Neural cell (in vitro differentiated cells): ENCODE results near the gene NGB. TPM values are rescaled to one million over a fixed set of nuclear protein-coding genes. Genes with fewer than 3 reads are reported as not detected.

ENCODE experiments used
- H2AFZ ChIP-seq: fragments of 200-600, 300-800 bp; sonication (generic), shearing (Covaris generic); 2 replicates; pipeline ENCODE4 v1.6.0; 2014; ENCODE audit warnings: low read depth, mild to moderate bottlenecking, antibody characterized with exemption, low read length, moderate library complexity
- H3F3A ChIP-seq: fragments of 200-600 bp; shearing (Covaris generic); 2 replicates; pipeline ENCODE4 v1.6.1; 2016; ENCODE audit warnings: mild to moderate bottlenecking, moderate library complexity, mixed read lengths, antibody characterized with exemption, low read length; ENCODE audit not compliant: insufficient read depth, poor library complexity, severe bottlenecking
- H3K27ac ChIP-seq: fragments of 200-600, 300-800 bp; sonication (generic), shearing (Covaris generic); 2 replicates; pipeline ENCODE4 v1.5.1; 2014; ENCODE audit warnings: mild to moderate bottlenecking, low read length, moderate library complexity
- H3K27me3 ChIP-seq: fragments of 300-800, 200-600 bp; sonication (generic), shearing (Covaris generic); 2 replicates; pipeline ENCODE4 v1.6.0; 2014; ENCODE audit warnings: mild to moderate bottlenecking, low read depth, low read length, moderate library complexity; ENCODE audit not compliant: insufficient read depth
- H3K36me3 ChIP-seq: fragments of 300-800, 200-600 bp; sonication (generic), shearing (Covaris generic); 2 replicates; pipeline ENCODE4 v1.5.1; 2014; ENCODE audit warnings: mild to moderate bottlenecking, antibody characterized with exemption, low read length, moderate library complexity; ENCODE audit not compliant: insufficient read depth
- H3K4me2 ChIP-seq: fragments of 300-800, 200-600 bp; sonication (generic), shearing (Covaris generic); 2 replicates; pipeline ENCODE4 v1.6.0; 2014; ENCODE audit warnings: mild to moderate bottlenecking, low read length
- H3K4me3 ChIP-seq: fragments of 300-800, 200-600 bp; sonication (generic), shearing (Covaris generic); 2 replicates; pipeline ENCODE4 v1.5.1; 2014; ENCODE audit warnings: mild to moderate bottlenecking, low read length, moderate library complexity
- H3K79me2 ChIP-seq: fragments of 200-600 bp; shearing (Covaris generic); replicated peaks from 2 replicates; pipeline ENCODE4 v1.6.0; 2014; ENCODE audit warnings: mild to moderate bottlenecking, low read length, moderate library complexity; ENCODE audit not compliant: insufficient read depth
- H3K9ac ChIP-seq: fragments of 300-800, 200-600 bp; sonication (generic), shearing (Covaris generic); 2 replicates; pipeline ENCODE4 v1.6.1; 2016; ENCODE audit warnings: mild to moderate bottlenecking, low read length, mixed read lengths
- H3K9me2 ChIP-seq: fragments of 200-600 bp; shearing (Covaris generic); 2 replicates; pipeline ENCODE4 v1.6.1; 2016; ENCODE audit warnings: mild to moderate bottlenecking, low read length, mixed read lengths; ENCODE audit not compliant: insufficient read depth
- H3K9me3 ChIP-seq: fragments of 200-600, 300-800 bp; sonication (generic), shearing (Covaris generic); 2 replicates; pipeline ENCODE4 v1.6.1; 2016; ENCODE audit warnings: mild to moderate bottlenecking, mixed run types, low read length, moderate library complexity, mixed read lengths
- H4K20me1 ChIP-seq: fragments of 200-600 bp; shearing (Covaris generic); 2 replicates; pipeline ENCODE4 v1.6.1; 2016; ENCODE audit warnings: mild to moderate bottlenecking, mixed run types; ENCODE audit not compliant: insufficient read depth
- CTCF ChIP-seq: fragments of 450-650 bp; IDR thresholded peaks from 2 replicates; pipeline ENCODE4 v1.5.1; 2014; ENCODE audit warnings: antibody characterized with exemption, mild to moderate bottlenecking, moderate library complexity; ENCODE audit not compliant: poor library complexity, severe bottlenecking
- EP300 ChIP-seq: fragments of 450-650 bp; conservative IDR thresholded peaks from 2 replicates; pipeline ENCODE4 v1.6.1; 2014; ENCODE audit warnings: antibody characterized with exemption, mild to moderate bottlenecking, moderate library complexity; ENCODE audit not compliant: poor library complexity, severe bottlenecking
- EZH2 ChIP-seq: fragments of 200-600, 300-800 bp; shearing (Covaris generic), sonication (generic); IDR thresholded peaks from 2 replicates; pipeline ENCODE4 v1.6.1; 2014; ENCODE audit warnings: antibody characterized with exemption, low read length, borderline replicate concordance, mild to moderate bottlenecking; ENCODE audit not compliant: insufficient read depth, poor library complexity, severe bottlenecking
- MXI1 ChIP-seq: fragments of 450-650 bp; conservative IDR thresholded peaks from 2 replicates; pipeline ENCODE4 v1.6.1; 2014; ENCODE audit warnings: antibody characterized with exemption, mild to moderate bottlenecking; ENCODE audit not compliant: poor library complexity, severe bottlenecking
- POLR2AphosphoS5 ChIP-seq: IDR thresholded peaks from 2 replicates; pipeline ENCODE4 v1.6.1; 2012
- RAD21 ChIP-seq: fragments of 450-650 bp; conservative IDR thresholded peaks from 2 replicates; pipeline ENCODE4 v1.6.1; 2014; ENCODE audit warnings: antibody characterized with exemption, mild to moderate bottlenecking, moderate library complexity
- REST ChIP-seq: IDR thresholded peaks from 2 replicates; pipeline ENCODE4 v1.6.1; 2012; ENCODE audit warnings: borderline replicate concordance
- SMC3 ChIP-seq: fragments of 450-650 bp; conservative IDR thresholded peaks from 2 replicates; pipeline ENCODE4 v1.6.1; 2014; ENCODE audit warnings: antibody characterized with exemption, mild to moderate bottlenecking, moderate library complexity; ENCODE audit not compliant: poor library complexity
- TAF1 ChIP-seq: IDR thresholded peaks from 2 replicates; pipeline ENCODE4 v1.6.1; 2012; ENCODE audit warnings: low read depth
- polyA plus RNA-seq: library from polyadenylated mRNA; depleted of rRNA; stranded (reverse); fragments of >200 nt; gene quantifications from 2 replicates; pipeline ENCODE4 v1.2.3, GENCODE V29; 2014

NGB gene
- polyA plus RNA-seq, 1 donor from 2014 or later = 0.87 TPM

GRCh38 chr14:77249286-77249685 is 21.7 kb downstream of the NGB start:
- H3F3A ChIP-seq = no peaks in the 10 kb centered on the region
- TF ChIP-seq SMC3 = no peak
- TF ChIP-seq CTCF = no peak
- TF ChIP-seq TAF1 = no peak
- no peak for TF ChIP-seq MXI1
- TF ChIP-seq POLR2AphosphoS5 = no peak
- TF ChIP-seq EZH2 = no peak
- TF ChIP-seq EP300 = no peak
- TF ChIP-seq RAD21 = no peak
- TF ChIP-seq REST = no peak
- H3K4me2 ChIP-seq = no peak overlapping the region
- no peak overlapping the region for H2AFZ ChIP-seq
- no peak overlapping the region for H3K9ac ChIP-seq
- H3K79me2 ChIP-seq = no peaks in the 10 kb centered on the region
- no peaks in the 10 kb centered on the region for H3K27me3 ChIP-seq
- no peaks in the 10 kb centered on the region for H3K9me2 ChIP-seq
- H3K36me3 ChIP-seq = peaks cover 5% of the 10 kb centered on the region
- H3K4me3 ChIP-seq = no peak overlapping the region
- no peak overlapping the region for H3K27ac ChIP-seq
- no peaks in the 10 kb centered on the region for H4K20me1 ChIP-seq
- no peaks in the 10 kb centered on the region for H3K9me3 ChIP-seq

- H3K9ac ChIP-seq = no peak overlapping the region
- H3K9me2 ChIP-seq = no peaks in the 10 kb centered on the region
- no peaks in the 10 kb centered on the region for H3K79me2 ChIP-seq
- H3K4me2 ChIP-seq = no peak overlapping the region
- peaks cover 5% of the 10 kb centered on the region for H3K36me3 ChIP-seq
- H3K9me3 ChIP-seq = no peaks in the 10 kb centered on the region
- H3F3A ChIP-seq = no peaks in the 10 kb centered on the region
- H2AFZ ChIP-seq = no peak overlapping the region
- H3K27me3 ChIP-seq = no peaks in the 10 kb centered on the region
- H4K20me1 ChIP-seq = no peaks in the 10 kb centered on the region
- TF ChIP-seq EZH2 = no peak
- no peak for TF ChIP-seq SMC3
- no peak for TF ChIP-seq RAD21
- TF ChIP-seq EP300 = no peak
- TF ChIP-seq CTCF = no peak
- no peak for TF ChIP-seq REST
- no peak for TF ChIP-seq MXI1
- TF ChIP-seq POLR2AphosphoS5 = no peak
- TF ChIP-seq TAF1 = no peak
- H3K27ac ChIP-seq = no peak overlapping the region
- no peak overlapping the region for H3K4me3 ChIP-seq
Observed at GRCh38 chr14:77248666-77249065, 22.3 kb downstream of the NGB start.
